HepG2 (cell line): ENCODE data around the gene RNASE7. TPM values are rescaled to one million over a fixed set of nuclear protein-coding genes. Genes with fewer than 3 reads are reported as not detected.

Experiments
- CREM ChIP-seq, 2 experiments: sonication (generic) in 1 of 2; formaldehyde crosslinking in 1 of 2; IDR thresholded peaks; 2 replicates each; pipeline versions ENCODE4 v1.4.0 to v1.6.1; 2016 to 2020; ENCODE audit warnings: antibody characterized with exemption in 1 of 2, mild to moderate bottlenecking in 1 of 2, missing genetic modification reagents in 1 of 2
- ETV5 ChIP-seq: IDR thresholded peaks from 2 replicates; pipeline ENCODE4 v1.6.1; 2018; ENCODE audit warnings: missing biosample characterization, missing genetic modification reagents, inconsistent platforms, borderline replicate concordance
- GATAD1 ChIP-seq: IDR thresholded peaks from 2 replicates; pipeline ENCODE4 v1.6.1; 2016; ENCODE audit warnings: missing genetic modification reagents, missing compliant biosample characterization
- HOXD1 ChIP-seq: sonication (generic); formaldehyde crosslinking; IDR thresholded peaks from 2 replicates; pipeline ENCODE4 v1.5.0; 2020; ENCODE audit warnings: missing genetic modification reagents
- MAF1 ChIP-seq: sonication (generic); formaldehyde crosslinking; IDR thresholded peaks from 2 replicates; pipeline ENCODE4 v1.5.0; 2020; ENCODE audit warnings: missing genetic modification reagents, borderline replicate concordance
- MAFG ChIP-seq: sonication (generic); formaldehyde crosslinking; IDR thresholded peaks from 2 replicates; pipeline ENCODE4 v1.5.1; 2020; ENCODE audit warnings: mild to moderate bottlenecking, missing genetic modification reagents
- NPAS2 ChIP-seq: sonication (generic); formaldehyde crosslinking; IDR thresholded peaks from 2 replicates; pipeline ENCODE4 v1.8.0; 2022; ENCODE audit warnings: mild to moderate bottlenecking, missing genetic modification reagents, borderline replicate concordance
- PCBP2 ChIP-seq: fragments of 200-400 bp; formaldehyde crosslinking; optimal IDR thresholded peaks from 2 replicates; pipeline ENCODE3; 2018; ENCODE audit warnings: low read length, low read depth; ENCODE audit not compliant: poor library complexity, severe bottlenecking
- POGZ ChIP-seq: sonication (generic); formaldehyde crosslinking; IDR thresholded peaks from 2 replicates; pipeline ENCODE4 v1.4.0; 2020; ENCODE audit warnings: mild to moderate bottlenecking, missing genetic modification reagents
- RCOR2 ChIP-seq: IDR thresholded peaks from 2 replicates; pipeline ENCODE4 v1.6.1; 2016; ENCODE audit warnings: missing biosample characterization, missing genetic modification reagents
- RXRB ChIP-seq: IDR thresholded peaks from 2 replicates; pipeline ENCODE4 v1.6.1; 2016; ENCODE audit warnings: borderline replicate concordance, missing genetic modification reagents, missing compliant biosample characterization
- SETDB1 ChIP-seq: sonication (generic); formaldehyde crosslinking; IDR thresholded peaks from 2 replicates; pipeline ENCODE4 v1.5.1; 2020; ENCODE audit warnings: missing genetic modification reagents, mild to moderate bottlenecking, borderline replicate concordance
- SMAD9 ChIP-seq: sonication (generic); formaldehyde crosslinking; IDR thresholded peaks from 2 replicates; pipeline ENCODE4 v1.5.1; 2020; ENCODE audit warnings: mild to moderate bottlenecking, missing genetic modification reagents
- TCF7 ChIP-seq: sonication (generic); IDR thresholded peaks from 2 replicates; pipeline ENCODE4 v1.6.1; 2016; ENCODE audit warnings: antibody characterized with exemption, low read depth
- ZBTB14 ChIP-seq: sonication (generic); formaldehyde crosslinking; IDR thresholded peaks from 2 replicates; pipeline ENCODE4 v1.4.0; 2020; ENCODE audit warnings: missing genetic modification reagents
- ZBTB43 ChIP-seq: sonication (generic); formaldehyde crosslinking; conservative IDR thresholded peaks from 2 replicates; pipeline ENCODE4 v1.4.0; 2020; ENCODE audit warnings: missing genetic modification reagents
- ZFP36L1 ChIP-seq: sonication (generic); formaldehyde crosslinking; IDR thresholded peaks from 2 replicates; pipeline ENCODE4 v1.8.0; 2022; ENCODE audit warnings: mild to moderate bottlenecking, missing genetic modification reagents, moderate library complexity
- ZNF543 ChIP-seq: sonication (generic); formaldehyde crosslinking; IDR thresholded peaks from 2 replicates; pipeline ENCODE4 v1.4.0; 2020; ENCODE audit warnings: mild to moderate bottlenecking, missing genetic modification reagents
- ZNF646 ChIP-seq: sonication (generic); formaldehyde crosslinking; IDR thresholded peaks from 2 replicates; pipeline ENCODE4 v1.9.0; 2021; ENCODE audit warnings: mild to moderate bottlenecking, missing genetic modification reagents
- ZNF75D ChIP-seq: sonication (generic); formaldehyde crosslinking; IDR thresholded peaks from 2 replicates; pipeline ENCODE4 v1.8.1; 2023; ENCODE audit warnings: missing genetic modification reagents, mild to moderate bottlenecking, borderline replicate concordance
- ZNF761 ChIP-seq: sonication (generic); formaldehyde crosslinking; conservative IDR thresholded peaks from 2 replicates; pipeline ENCODE4 v1.4.0; 2020; ENCODE audit warnings: mild to moderate bottlenecking, missing genetic modification reagents
- polyA plus RNA-seq, 8 experiments: library from polyadenylated mRNA; depleted of rRNA in 3 of 8; stranded (reverse) in 7 of 8; unstranded in 1 of 8; fragments of >200 nt; fragmentation: Illumina TruSeq in 4 of 8; extraction: Trizol in 4 of 8; gene quantifications; 2 replicates each; pipeline versions ENCODE4 v1.2.1 to v1.2.3, GENCODE V29; 2011 to 2016; ENCODE audit warnings: low read depth in 4 of 8, missing spikeins in 1 of 8, mixed read lengths in 1 of 8; ENCODE audit not compliant: insufficient read depth in 1 of 8
- total RNA-seq, 5 experiments: library from RNA; depleted of rRNA; stranded (reverse); fragments of >200 nt; fragmentation: Illumina TruSeq; extraction: Trizol; gene quantifications; 2 replicates each; pipeline ENCODE4 v1.2.3, GENCODE V29; 2016; ENCODE audit warnings: low read depth in 1 of 5

RNASE7 gene
- total and polyA plus RNA-seq, 2 of the 13 experiments (the other 11 are each of a cell fraction or from before 2014, with no cell fraction given) = 0.04 TPM; not detected in 1

GRCh38 chr14:21070610-21071224 lies 28.6 kb downstream of the RNASE7 start (continued):
- TF ChIP-seq CREM (IDR thresholded peaks at IDR 0.05) (no peak), CREM (CRISPR knock-in tag; IDR thresholded peaks at IDR 0.05) (no peak), NPAS2 (peak; percentile 93), TCF7 (no peak), ETV5 (CRISPR knock-in tag) (no peak), ZFP36L1 (CRISPR knock-in tag) (no peak), GATAD1 (CRISPR knock-in tag) (peak; percentile 29; the same call in 1 of the 2 replicates), ZBTB14 (CRISPR knock-in tag) (no peak; the same call in 1 of the 2 replicates), MAFG (CRISPR knock-in tag) (0 out of 2 replicates have a peak, but pooled peaks have one; percentile 13), ZNF761 (CRISPR knock-in tag) (peak; percentile 14; the same call in 1 of the 2 replicates), SETDB1 (CRISPR knock-in tag) (no peak), PCBP2 (peak; percentile 68), POGZ (CRISPR knock-in tag) (peak; percentile 23; the same call in 1 of the 2 replicates), HOXD1 (CRISPR knock-in tag) (0 out of 2 replicates have a peak, but pooled peaks have one; percentile 32), ZNF75D (peak; percentile 25; the same call in 1 of the 2 replicates), ZNF646 (CRISPR knock-in tag) (no peak), ZBTB43 (CRISPR knock-in tag) (no peak; the same call in 1 of the 2 replicates), RCOR2 (CRISPR knock-in tag) (no peak), SMAD9 (CRISPR knock-in tag) (peak; percentile 29; the same call in 1 of the 2 replicates), RXRB (peak; percentile 62; the same call in 1 of the 2 replicates), MAF1 (peak; percentile 34; the same call in 1 of the 2 replicates), ZNF543 (CRISPR knock-in tag) (0 out of 2 replicates have a peak, but pooled peaks have one; percentile 60)
